Midbrain (tissue), 1 donor: ENCODE measurements around the gene RAB9A.
"Not testable (repeated sequence)": the region's sequence is repeated elsewhere in the genome, so short reads cannot be mapped to it uniquely, and the experiment has no call there.

Experiments
- DNase-seq: peaks from one replicate; lab custom pipeline; 2025; lab: John Stamatoyannopoulos, UW

The RAB9A gene

DNA sequence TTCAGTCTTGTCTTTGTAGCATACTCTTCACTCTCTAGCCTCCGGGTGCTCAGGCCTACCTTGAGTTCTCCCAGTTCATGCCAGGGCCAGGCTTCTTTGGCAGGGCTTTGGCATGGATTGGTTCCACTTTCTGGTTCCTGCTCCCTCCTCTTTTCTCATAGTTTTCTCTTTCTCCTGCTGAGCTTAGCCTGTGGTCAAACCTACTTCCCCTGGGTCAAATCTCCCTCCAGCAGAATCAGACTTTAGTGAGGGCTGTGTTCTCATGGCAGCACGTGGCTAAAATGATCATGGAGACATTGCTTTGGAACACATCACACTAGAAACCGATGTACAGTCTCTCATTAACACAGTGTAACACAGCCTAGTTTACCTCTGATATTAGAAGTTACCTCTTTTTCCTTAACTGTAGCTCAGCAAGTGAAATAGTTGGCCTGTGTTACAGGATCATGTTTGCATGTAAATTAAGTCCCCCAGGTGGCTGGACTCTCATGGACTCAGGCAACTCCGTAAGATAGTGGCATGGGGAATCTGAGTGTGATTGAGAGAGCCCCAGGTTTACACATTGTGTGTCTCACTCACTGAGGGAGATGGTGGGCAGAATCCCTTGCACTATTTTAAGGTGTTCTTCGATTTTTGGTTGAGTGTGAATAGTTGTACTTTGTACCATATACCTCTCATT is 13.3 kb downstream of the RAB9A start:
- DNase-seq: no peak

GRCh38 chrX:13703135-13703534 is 14.2 kb downstream of the RAB9A start:
- DNase-seq: no peak

DNA sequence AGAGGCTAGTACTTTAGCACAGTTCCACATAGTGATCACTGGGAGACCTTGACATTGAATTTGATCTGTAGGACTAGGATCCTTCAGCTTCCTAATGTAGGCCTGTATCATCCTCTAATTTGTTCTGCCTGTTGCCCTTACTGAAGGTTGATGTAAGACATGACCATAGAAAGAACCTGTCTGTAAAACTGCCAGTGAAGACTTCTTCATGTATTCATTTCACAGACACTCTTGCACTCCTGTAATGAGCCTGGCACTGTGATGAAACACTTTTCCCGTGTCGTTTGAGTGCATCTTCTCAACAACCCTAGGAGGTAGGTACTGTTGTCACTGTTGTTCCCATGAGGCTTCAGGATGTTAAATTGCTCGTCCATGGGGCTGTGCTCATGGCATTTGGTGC is 14.7 kb downstream of the RAB9A start:
- DNase-seq: no peak

DNA sequence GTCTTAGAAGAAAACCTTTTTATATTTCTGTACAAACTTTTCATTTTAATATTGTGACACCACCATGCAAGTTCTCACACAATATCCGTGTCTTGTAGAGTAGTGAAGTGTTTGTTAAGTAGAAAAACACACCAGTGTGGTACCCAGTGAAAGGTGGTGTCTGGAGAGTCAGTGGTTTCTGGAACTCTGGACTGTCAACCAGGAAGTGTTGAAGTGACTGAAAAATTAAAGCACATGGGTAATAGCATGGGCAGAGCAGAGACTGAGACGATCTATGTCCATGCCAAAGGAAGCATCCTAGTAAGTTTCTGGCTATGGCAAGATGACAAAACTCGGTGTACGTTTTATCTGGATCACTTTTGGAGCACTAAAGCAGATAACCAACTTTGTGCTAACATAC is 22.2 kb downstream of the RAB9A start:
- DNase-seq: no peak

- no peak for DNase-seq
Observed at GRCh38 chrX:13716455-13716854, 27.5 kb downstream of the RAB9A start.

DNA sequence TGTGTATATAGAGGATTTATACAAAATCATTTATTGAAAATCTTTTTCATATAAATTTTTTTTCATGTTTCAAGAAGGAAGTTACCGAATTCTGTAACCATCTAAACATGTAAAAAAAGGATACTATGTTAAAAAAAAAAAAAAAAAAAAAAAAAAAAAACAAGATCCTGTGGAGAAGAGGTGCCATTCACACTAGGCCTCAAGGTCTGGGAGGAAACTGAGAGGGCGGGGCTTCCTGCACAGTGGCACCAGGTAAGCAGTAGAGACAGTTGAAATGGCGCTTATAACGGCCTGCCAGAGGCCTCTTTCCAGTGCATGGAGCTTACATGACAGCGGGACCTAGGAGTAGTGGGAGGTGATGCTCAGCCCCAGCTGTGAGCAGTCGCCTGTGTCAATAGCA is 28.0 kb downstream of the RAB9A start:
- DNase-seq: no peak

- no peak for DNase-seq
Observed at GRCh38 chrX:13717700-13718472, 29.0 kb downstream of the RAB9A start.

DNA sequence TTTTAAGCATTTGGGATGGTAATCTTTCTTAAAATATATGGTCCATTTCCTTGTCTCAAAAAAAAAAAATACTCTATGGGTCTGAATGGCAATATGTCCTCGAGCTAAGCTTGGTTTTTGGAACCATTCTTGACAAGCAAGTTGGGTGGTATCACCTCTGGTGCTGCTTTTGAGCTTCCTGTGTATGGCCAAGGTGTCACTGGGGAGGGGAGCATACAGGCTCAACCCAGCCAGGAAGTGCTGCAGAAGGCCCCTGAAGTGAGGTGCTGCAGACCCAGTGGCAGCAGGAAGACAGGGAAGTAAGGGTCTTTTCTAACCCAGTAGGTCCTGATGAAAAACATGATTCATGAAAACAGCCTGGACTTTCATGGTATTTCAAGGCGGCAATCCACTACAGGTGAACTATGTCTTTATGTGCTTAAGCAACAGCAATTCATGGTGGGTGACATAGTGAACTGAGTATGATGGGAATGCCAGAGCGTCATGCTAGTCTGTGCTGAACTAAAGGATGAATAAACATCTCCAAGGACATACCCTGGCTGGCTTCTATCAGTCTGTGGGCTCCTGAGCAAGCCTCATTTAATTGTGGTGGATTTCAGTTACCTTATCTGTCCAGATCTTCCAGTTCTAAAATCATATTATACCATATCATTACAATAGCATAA is 30.4 kb downstream of the RAB9A start:
- no peak for DNase-seq

- no peak for DNase-seq
Observed at GRCh38 chrX:13721371-13721770, 32.4 kb downstream of the RAB9A start.

GRCh38 chrX:13721819-13722519 is 33.0 kb downstream of the RAB9A start:
- peak; percentile 16 for DNase-seq

DNA sequence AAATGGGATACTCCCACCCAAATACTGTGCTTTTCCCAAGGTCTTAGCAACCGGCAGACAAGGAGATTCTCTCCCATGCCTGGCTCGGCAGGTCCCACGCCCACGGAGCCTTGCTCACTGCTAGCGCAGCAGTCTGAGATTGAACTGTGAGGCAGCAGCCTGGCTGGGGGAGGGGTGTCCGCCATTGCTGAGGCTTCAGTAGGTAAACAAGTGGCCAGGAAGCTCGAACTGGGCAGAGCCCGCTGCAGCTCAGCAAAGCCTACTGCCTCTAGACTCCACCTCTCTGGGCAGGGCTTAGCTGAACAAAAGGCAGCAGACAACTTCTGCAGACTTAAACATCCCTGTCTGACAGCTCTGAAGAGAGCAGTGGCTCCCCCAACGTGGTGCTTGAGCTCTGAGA is 36.0 kb downstream of the RAB9A start:
- DNase-seq: not testable (repeated sequence)

GRCh38 chrX:13726583-13726982 is 37.7 kb downstream of the RAB9A start:
- not testable (repeated sequence) for DNase-seq

DNA sequence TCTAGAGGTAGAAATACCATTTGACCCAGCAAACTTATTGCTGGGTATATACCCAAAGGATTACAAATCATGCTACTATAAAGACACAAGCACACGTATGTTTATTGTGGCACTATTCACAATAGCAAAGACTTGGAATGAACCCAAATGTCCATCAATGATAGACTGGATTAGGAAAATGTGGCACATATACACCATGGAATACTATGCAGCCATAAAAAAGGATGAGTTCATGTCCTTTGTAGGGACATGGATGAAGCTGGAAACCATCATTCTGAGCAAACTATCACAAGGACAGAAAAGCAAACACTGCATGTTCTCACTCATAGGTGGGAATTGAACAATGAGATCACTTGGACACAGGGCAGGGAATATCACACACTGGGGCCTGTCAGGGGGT is 41.6 kb downstream of the RAB9A start:
- not testable (repeated sequence) for DNase-seq

- DNase-seq: no peak
Observed at GRCh38 chrX:13732246-13733067, 43.5 kb downstream of the RAB9A start.

GRCh38 chrX:13733506-13733905 is 44.6 kb downstream of the RAB9A start:
- DNase-seq: no peak

GRCh38 chrX:13734278-13735172 is 45.6 kb downstream of the RAB9A start, which contains the start of the genes OFD1 and TRAPPC2:
Gene OFD1 (plus strand): TSS chrX:13734748. CDS start chrX:13735072, 324 bp downstream.
Gene TRAPPC2 (minus strand): TSS chrX:13734620. CDS start chrX:13719963, 14,657 bp downstream.
- DNase-seq: peak; percentile 92

DNA sequence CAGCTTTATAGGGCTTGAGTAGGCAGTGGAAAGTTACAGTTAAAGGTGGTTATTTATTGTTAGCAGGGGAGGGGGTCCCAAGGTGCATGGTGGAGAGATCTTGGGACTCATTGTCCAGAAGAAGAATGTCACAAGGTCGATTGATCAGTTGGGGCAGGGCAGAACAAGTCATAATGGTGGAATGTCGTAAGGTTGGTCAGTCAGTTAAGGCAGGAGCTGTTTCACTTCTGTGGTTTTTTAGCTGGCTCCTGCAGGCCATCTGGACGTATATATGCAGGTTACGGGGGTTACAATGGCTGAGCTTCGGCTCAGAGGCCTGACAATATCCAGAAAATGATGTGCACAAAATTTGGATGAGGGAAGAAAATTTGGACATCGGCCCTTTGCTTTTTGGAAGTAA is 52.8 kb downstream of the RAB9A start:
- DNase-seq: no peak

DNA sequence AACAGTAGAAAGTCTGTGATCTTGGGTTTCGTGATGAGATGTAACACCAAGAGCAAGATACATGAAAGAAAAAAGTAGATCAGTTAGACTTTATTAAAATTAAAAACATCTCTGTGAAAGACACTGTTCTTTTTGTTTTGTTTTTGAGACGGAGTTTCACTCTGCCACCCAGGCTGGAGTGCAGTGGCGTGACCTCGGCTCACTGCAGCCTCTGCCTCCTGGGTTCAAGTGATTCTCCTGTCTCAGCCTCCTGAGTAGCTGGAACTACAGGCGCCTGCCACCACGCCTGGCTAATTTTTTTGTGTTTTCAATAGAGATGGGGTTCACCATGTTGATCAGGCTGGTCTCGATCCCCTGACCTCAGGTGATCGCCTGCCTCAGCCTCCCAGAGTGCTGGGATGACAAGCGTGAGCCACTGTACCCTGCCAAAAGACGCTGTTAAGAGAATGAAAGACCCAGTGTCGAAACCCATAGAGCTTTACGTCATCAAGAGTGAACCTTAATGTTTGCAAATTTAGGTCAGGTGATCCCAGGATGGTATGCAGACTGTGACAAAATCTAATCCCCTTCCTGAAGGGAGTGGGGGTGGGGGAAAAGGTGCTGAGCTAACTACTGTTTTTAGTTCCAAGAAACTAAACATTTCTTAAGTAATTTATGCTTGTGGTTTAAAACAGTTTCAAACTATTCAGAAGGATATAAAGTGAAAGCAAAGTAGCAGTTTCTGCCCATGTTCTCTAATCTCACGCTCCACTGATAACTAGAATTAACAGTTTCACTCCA is 53.7 kb downstream of the RAB9A start:
- no peak for DNase-seq

- peak; percentile 50 for DNase-seq
Observed at GRCh38 chrX:13747836-13748235, 58.9 kb downstream of the RAB9A start.
